Measurements from ENCODE around the gene CPLX3. TPM values are rescaled to one million over a fixed set of nuclear protein-coding genes. Genes with fewer than 3 reads are reported as not detected.

The CPLX3 gene
- polyA plus RNA-seq, 1 experiment, result not detected

DNA sequence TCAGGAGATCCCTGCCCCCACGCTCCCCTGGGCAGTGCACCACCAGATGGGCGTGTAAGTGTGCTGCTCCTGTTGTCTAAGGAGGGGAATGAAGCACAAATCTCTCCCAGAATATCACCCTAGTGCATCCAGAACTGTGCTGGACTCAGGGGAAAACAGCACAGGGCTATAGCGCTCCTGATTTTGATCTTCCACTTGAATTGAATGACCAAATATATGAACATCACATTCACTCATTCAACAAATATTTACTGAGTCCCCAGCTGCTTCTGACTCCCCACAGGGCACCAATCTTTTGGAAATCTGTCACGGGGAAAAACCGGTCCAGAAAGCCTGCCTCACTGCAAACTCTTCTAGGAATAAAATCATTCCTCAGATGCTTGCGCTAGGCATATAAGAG is 2.4 kb downstream of the CPLX3 start:
- ChIA-PET POLR2A (no interaction called here), CTCF (no interaction called here)
- DNase-seq (ENCODE audit: low read depth, low spot score), result no peak
- Histone ChIP-seq H3K4me3 (ENCODE audit: low read depth, low read length) (no peak overlapping the region), H3K27ac (ENCODE audit: low read depth, low read length) (no peak overlapping the region), H3K27me3 (ENCODE audit: control insufficient read depth, insufficient read depth, low read length) (peaks cover 41% of the 10 kb centered on the region), H3K9me3 (ENCODE audit: control insufficient read depth, insufficient read depth, low read length) (no peaks in the 10 kb centered on the region; the same call in 1 of the 2 replicates)
- TF ChIP-seq CTCF (IDR thresholded peaks at IDR 0.05; ENCODE audit: low read depth, low read length), result no peak

DNA sequence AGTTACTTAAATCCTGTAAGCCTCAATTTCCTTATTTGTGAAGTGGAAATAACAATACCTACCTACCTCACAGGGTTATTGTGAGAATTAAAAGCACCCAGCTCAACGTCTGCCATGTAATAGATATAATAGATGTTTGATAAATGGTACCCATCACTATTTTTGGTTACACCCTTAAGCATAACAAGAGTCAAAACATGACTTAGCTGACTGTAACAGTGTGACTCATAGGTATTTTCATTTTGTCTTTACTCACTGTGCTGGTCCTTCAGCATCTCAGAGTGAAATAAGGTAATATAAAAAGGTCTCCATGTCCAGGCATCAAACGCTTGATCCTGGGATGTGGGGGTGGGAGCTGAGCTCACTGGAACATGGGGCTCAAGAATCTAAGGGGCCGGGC is 3.1 kb downstream of the CPLX3 start:
- ChIA-PET POLR2A (no interaction called here), CTCF (no interaction called here)
- TF ChIP-seq CTCF (IDR thresholded peaks at IDR 0.05; ENCODE audit: low read depth, low read length), result no peak
- H3K4me3 ChIP-seq (ENCODE audit: low read depth, low read length), result no peak overlapping the region
- H3K9me3 ChIP-seq (ENCODE audit: control insufficient read depth, insufficient read depth, low read length), result no peaks in the 10 kb centered on the region; the same call in 1 of the 2 replicates
- H3K27ac ChIP-seq (ENCODE audit: low read depth, low read length), result no peak overlapping the region
- peaks cover 38% of the 10 kb centered on the region for H3K27me3 ChIP-seq (ENCODE audit: control insufficient read depth, insufficient read depth, low read length)
- DNase-seq (ENCODE audit: low read depth, low spot score), result no peak

GRCh38 chr15:74829991-74830390 is 3.6 kb downstream of the CPLX3 start:
- Histone ChIP-seq H3K4me3 (ENCODE audit: low read depth, low read length) (no peak overlapping the region), H3K9me3 (ENCODE audit: control insufficient read depth, insufficient read depth, low read length) (no peaks in the 10 kb centered on the region; the same call in 1 of the 2 replicates), H3K27me3 (ENCODE audit: control insufficient read depth, insufficient read depth, low read length) (peaks cover 35% of the 10 kb centered on the region), H3K27ac (ENCODE audit: low read depth, low read length) (no peak overlapping the region)
- ChIA-PET CTCF (no interaction called here), POLR2A (interaction anchor here (0.9 kb wide), 1 partner anchor 61 kb away, joined by 3 read pairs; no protein-coding TSS in a partner anchor)
- no peak for DNase-seq (ENCODE audit: low read depth, low spot score)
- TF ChIP-seq CTCF (IDR thresholded peaks at IDR 0.05; ENCODE audit: low read depth, low read length), result no peak

DNA sequence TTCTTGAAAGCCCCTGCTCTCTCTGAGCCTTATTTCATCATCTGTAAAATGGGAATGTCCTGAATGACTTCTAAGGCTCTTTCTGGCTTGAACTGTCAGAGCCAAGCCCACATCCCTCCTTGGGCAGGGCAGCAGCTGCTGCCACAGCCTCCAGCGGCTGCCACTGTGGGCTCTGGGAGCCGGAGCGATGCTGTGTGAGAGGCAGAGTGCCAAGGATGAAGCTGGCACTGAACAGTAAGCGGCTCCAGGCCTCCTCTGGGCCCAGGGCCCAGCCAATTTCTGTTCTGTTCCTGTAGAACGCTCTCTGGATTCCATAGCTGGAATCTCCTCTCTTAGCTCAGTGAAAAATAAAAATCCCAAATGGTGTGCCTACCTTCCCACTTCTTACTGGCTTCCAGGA is 4.4 kb downstream of the CPLX3 start:
- Histone ChIP-seq H3K27me3 (ENCODE audit: control insufficient read depth, insufficient read depth, low read length) (peaks cover 26% of the 10 kb centered on the region), H3K9me3 (ENCODE audit: control insufficient read depth, insufficient read depth, low read length) (no peaks in the 10 kb centered on the region; the same call in 1 of the 2 replicates), H3K27ac (ENCODE audit: low read depth, low read length) (no peak overlapping the region), H3K4me3 (ENCODE audit: low read depth, low read length) (no peak overlapping the region)
- CTCF ChIA-PET, result interaction anchor here (0.8 kb wide), 1 partner anchor 12 kb away, joined by 3 read pairs; the partner anchor contains the start of gene ULK3
- POLR2A ChIA-PET, result interaction anchor here (0.9 kb wide), 1 partner anchor 62 kb away, joined by 3 read pairs; no protein-coding TSS in a partner anchor
- no peak for DNase-seq (ENCODE audit: low read depth, low spot score)
- no peak for TF ChIP-seq CTCF (IDR thresholded peaks at IDR 0.05; ENCODE audit: low read depth, low read length)

DNA sequence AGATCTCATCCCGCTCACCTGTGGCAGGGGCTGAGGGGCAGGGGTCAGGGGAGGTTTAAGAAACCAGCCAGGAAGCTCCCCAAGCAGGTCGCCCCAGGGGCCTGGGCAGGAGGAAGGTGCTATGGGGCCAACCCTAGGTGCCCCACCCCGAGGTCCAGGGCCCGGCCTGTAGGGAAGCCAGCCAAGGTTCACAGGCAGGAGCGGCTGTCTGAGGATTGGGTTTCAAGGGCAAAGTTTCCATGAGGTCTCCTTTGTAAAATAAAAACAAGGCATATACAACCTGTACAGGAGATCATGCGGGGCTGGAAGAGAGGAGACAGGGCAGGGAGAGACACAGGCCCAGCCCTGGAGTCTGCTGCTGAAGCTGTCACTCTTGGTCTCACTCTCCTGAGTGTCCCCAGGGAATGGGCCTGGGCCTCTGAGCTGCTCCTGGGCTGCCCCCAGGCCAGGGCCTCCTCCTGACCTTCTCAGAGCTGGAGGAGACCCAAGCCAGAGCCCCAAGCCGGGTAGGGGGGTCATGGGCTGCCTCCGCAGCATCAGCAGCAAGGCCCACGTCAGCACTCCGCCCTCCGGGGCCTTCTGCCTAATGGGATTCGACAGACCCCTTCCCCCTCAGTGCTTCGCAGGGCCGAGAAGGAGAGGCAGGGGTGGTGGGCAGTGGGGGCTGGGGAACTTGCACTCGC is 5.5 kb downstream of the CPLX3 start:
- no peak for TF ChIP-seq CTCF (IDR thresholded peaks at IDR 0.05; ENCODE audit: low read depth, low read length)
- Histone ChIP-seq H3K4me3 (ENCODE audit: low read depth, low read length) (no peak overlapping the region), H3K9me3 (ENCODE audit: control insufficient read depth, insufficient read depth, low read length) (no peaks in the 10 kb centered on the region; the same call in 1 of the 2 replicates), H3K27ac (ENCODE audit: low read depth, low read length) (no peak overlapping the region), H3K27me3 (ENCODE audit: control insufficient read depth, insufficient read depth, low read length) (peaks cover 20% of the 10 kb centered on the region)
- DNase-seq (ENCODE audit: low read depth, low spot score), result no peak
- ChIA-PET CTCF (interaction anchor here (1.4 kb wide), 1 partner anchor 51 kb away, joined by 5 read pairs; no protein-coding TSS in a partner anchor), POLR2A (no interaction called here)

All from AG04450 (cell line).